GM12872 (cell line): Measurements from ENCODE around the gene ANLN.

ENCODE experiments used
- CTCF ChIP-seq: IDR thresholded peaks from 3 replicates; pipeline ENCODE4 v1.5.1; 2011; ENCODE audit warnings: low read depth, mild to moderate bottlenecking, low read length, moderate library complexity; ENCODE audit not compliant: insufficient read depth

The ANLN gene

GRCh38 chr7:36393826-36394225, 4.2 kb downstream of the ANLN start:
- TF ChIP-seq CTCF: no peak

GRCh38 chr7:36395171-36395894, 5.7 kb downstream of the ANLN start:
- TF ChIP-seq CTCF: no peak

- no peak for TF ChIP-seq CTCF
These were observed 6.5 kb downstream of the ANLN start for GRCh38 chr7:36396150-36396549.

- TF ChIP-seq CTCF: no peak
These were observed 10.4 kb downstream of the ANLN start for GRCh38 chr7:36400036-36400435.

- no peak for TF ChIP-seq CTCF
These were observed 10.9 kb downstream of the ANLN start for GRCh38 chr7:36400606-36401005.

- no peak for TF ChIP-seq CTCF
These were observed 13.8 kb downstream of the ANLN start for GRCh38 chr7:36403452-36403851.

- no peak for TF ChIP-seq CTCF
These were observed 15.2 kb downstream of the ANLN start for GRCh38 chr7:36404639-36405408.
